ENCODE results near the gene TNNI3K. TPM values are rescaled to one million over a fixed set of nuclear protein-coding genes. Genes with fewer than 3 reads are reported as not detected.

The TNNI3K gene
- polyA plus RNA-seq, 1 of the 3 experiments (the other 2 are of a cell fraction), result 0.31 TPM

- ChIA-PET CTCF (interaction anchor here (1.0 kb wide), 3 partner anchors 9 to 28 kb away, joined by 3 to 4 read pairs (median 3); no protein-coding TSS in a partner anchor), POLR2A (no interaction called here)
- Histone ChIP-seq H3K36me3 (replicated peaks in 1 of 2; ENCODE audit: control insufficient read depth in 1 of 2, insufficient read depth in 2 of 2, low read length in 1 of 2) (no peaks in the 10 kb centered on the region), H3K27me3 (ENCODE audit: insufficient read depth) (no peaks in the 10 kb centered on the region), H3K9me3 (no peaks in the 10 kb centered on the region), H2AFZ (ENCODE audit: low read depth) (no peak overlapping the region), H3K9me2 (no peaks in the 10 kb centered on the region), H3K9ac (no peak overlapping the region), H3K4me1 (ENCODE audit: control insufficient read depth in 1 of 2, insufficient read depth in 2 of 2, low read depth in 1 of 2, low read length in 1 of 2) (peaks cover 0 to 16% of the 10 kb centered on the region in 2 experiments; a peak in 2 of 4 replicates), H3K79me2 (ENCODE audit: insufficient read depth) (no peaks in the 10 kb centered on the region), H3K4me3 (ENCODE audit: low read depth in 2 of 2, low read length in 1 of 2) (no peak overlapping the region), H3F3A (replicated peaks; ENCODE audit: insufficient read depth) (no peaks in the 10 kb centered on the region), H3K4me2 (no peak overlapping the region), H4K20me1 (ENCODE audit: insufficient read depth) (no peaks in the 10 kb centered on the region), H3K27ac (ENCODE audit: low read depth in 2 of 2, low read length in 1 of 2) (peak overlapping the region in 1 of 2 experiments; percentile 82; a peak in 2 of 4 replicates)
- TF ChIP-seq FOXM1 (IDR thresholded peaks at IDR 0.05; ENCODE audit: low read depth) (no peak), JUND (IDR thresholded peaks at IDR 0.05) (no peak), EP300 (IDR thresholded peaks at IDR 0.05; ENCODE audit: borderline replicate concordance in 1 of 2, low read depth in 1 of 2, low read length in 1 of 2) (peak in 1 of 2 experiments; percentile 83; a peak in 2 of 4 replicates), TCF12 (IDR thresholded peaks at IDR 0.05) (peak; percentile 17; the same call in 1 of the 2 replicates), RCOR1 (IDR thresholded peaks at IDR 0.05; ENCODE audit: low read length) (peak; percentile 87), CHD2 (IDR thresholded peaks at IDR 0.05; ENCODE audit: low read length, partially characterized antibody) (peak; percentile 17), ELF1 (IDR thresholded peaks at IDR 0.05) (no peak), SIN3A (IDR thresholded peaks at IDR 0.05; ENCODE audit: borderline replicate concordance, low read depth, low read length) (no peak)
- peak; percentile 40 for DNase-seq
- WGBS (ENCODE audit: low lambda C conversion rate), result 17% methylated on average over 2 of the region's 2 CpGs
Observed at GRCh38 chr1:74363220-74363619, 128.0 kb downstream of the TNNI3K start.

GRCh38 chr1:74367175-74367813, 132.1 kb downstream of the TNNI3K start:
- no peak overlapping the region for H3K9ac ChIP-seq
- no peaks in the 10 kb centered on the region for H3K27me3 ChIP-seq (ENCODE audit: insufficient read depth)
- H3K79me2 ChIP-seq (ENCODE audit: insufficient read depth), result no peaks in the 10 kb centered on the region
- H3K4me3 ChIP-seq (ENCODE audit: low read depth in 2 of 2, low read length in 1 of 2), result no peak overlapping the region
- 95% methylated on average over 1 of the region's 1 CpG for WGBS (ENCODE audit: low lambda C conversion rate)
- no peaks in the 10 kb centered on the region for H3F3A ChIP-seq (replicated peaks; ENCODE audit: insufficient read depth)
- TF ChIP-seq PBX3 (IDR thresholded peaks at IDR 0.05) (no peak), GATA2 (CRISPR knock-in tag; IDR thresholded peaks at IDR 0.05) (no peak), FOXJ3 (CRISPR knock-in tag; IDR thresholded peaks at IDR 0.05) (no peak)
- H3K9me3 ChIP-seq, result no peaks in the 10 kb centered on the region
- H3K4me1 ChIP-seq (ENCODE audit: control insufficient read depth in 1 of 2, insufficient read depth in 2 of 2, low read depth in 1 of 2, low read length in 1 of 2), result peaks cover 0 to 16% of the 10 kb centered on the region in 2 experiments; a peak in 2 of 4 replicates
- DNase-seq, result no peak
- POLR2A ChIA-PET, result no interaction called here
- H3K9me2 ChIP-seq, result no peaks in the 10 kb centered on the region
- peak overlapping the region in 1 of 2 experiments; percentile 85; a peak in 2 of 4 replicates for H3K27ac ChIP-seq (ENCODE audit: low read depth in 2 of 2, low read length in 1 of 2)
- no peaks in the 10 kb centered on the region for H4K20me1 ChIP-seq (ENCODE audit: insufficient read depth)
- CTCF ChIA-PET, result interaction anchor here (1.0 kb wide), 1 partner anchor 279 kb away, joined by 3 read pairs; no protein-coding TSS in a partner anchor
- H3K36me3 ChIP-seq (replicated peaks in 1 of 2; ENCODE audit: control insufficient read depth in 1 of 2, insufficient read depth in 2 of 2, low read length in 1 of 2), result no peaks in the 10 kb centered on the region
- H3K4me2 ChIP-seq, result no peak overlapping the region
- no peak overlapping the region for H2AFZ ChIP-seq (ENCODE audit: low read depth)

- Histone ChIP-seq H3K4me2 (no peak overlapping the region), H3K36me3 (replicated peaks in 1 of 2; ENCODE audit: control insufficient read depth in 1 of 2, insufficient read depth in 2 of 2, low read length in 1 of 2) (no peaks in the 10 kb centered on the region), H3K27me3 (ENCODE audit: insufficient read depth) (no peaks in the 10 kb centered on the region), H3K4me1 (ENCODE audit: control insufficient read depth in 1 of 2, insufficient read depth in 2 of 2, low read depth in 1 of 2, low read length in 1 of 2) (peaks cover 0 to 7% of the 10 kb centered on the region in 2 experiments; a peak in 2 of 4 replicates), H3K79me2 (ENCODE audit: insufficient read depth) (no peaks in the 10 kb centered on the region), H2AFZ (ENCODE audit: low read depth) (no peak overlapping the region), H3K9me3 (no peaks in the 10 kb centered on the region), H3K9me2 (no peaks in the 10 kb centered on the region), H4K20me1 (ENCODE audit: insufficient read depth) (no peaks in the 10 kb centered on the region), H3F3A (replicated peaks; ENCODE audit: insufficient read depth) (no peaks in the 10 kb centered on the region), H3K4me3 (ENCODE audit: low read depth in 2 of 2, low read length in 1 of 2) (no peak overlapping the region), H3K27ac (ENCODE audit: low read depth in 2 of 2, low read length in 1 of 2) (no peak overlapping the region; a peak in 2 of 4 replicates), H3K9ac (no peak overlapping the region)
- TF ChIP-seq MXI1 (IDR thresholded peaks at IDR 0.05; ENCODE audit: low read depth, low read length) (no peak), EP300 (IDR thresholded peaks at IDR 0.05; ENCODE audit: borderline replicate concordance in 1 of 2, low read depth in 1 of 2, low read length in 1 of 2) (no peak), TAF1 (IDR thresholded peaks at IDR 0.05; ENCODE audit: borderline replicate concordance, low read depth, low read length) (no peak), RAD21 (IDR thresholded peaks at IDR 0.05; ENCODE audit: low read length) (no peak), RFX5 (IDR thresholded peaks at IDR 0.05; ENCODE audit: low read length) (no peak), GATA2 (CRISPR knock-in tag; IDR thresholded peaks at IDR 0.05) (no peak), TEAD4 (IDR thresholded peaks at IDR 0.05; ENCODE audit: borderline replicate concordance, insufficient read depth) (no peak), USF1 (IDR thresholded peaks at IDR 0.05; ENCODE audit: borderline replicate concordance, low read depth) (no peak)
- WGBS (ENCODE audit: low lambda C conversion rate), result 75% methylated on average over 3 of the region's 3 CpGs
- CTCF ChIA-PET, result no interaction called here
- POLR2A ChIA-PET, result no interaction called here
- DNase-seq, result no peak
Observed at GRCh38 chr1:74368335-74368734, 133.1 kb downstream of the TNNI3K start.

All from SK-N-SH (cell line).